ENCODE measurements around the gene KIF26A. TPM values are rescaled to one million over a fixed set of nuclear protein-coding genes. Genes with fewer than 3 reads are reported as not detected.
A peak's percentile ranks its signal among the peaks of the same experiment; 100 is the strongest.

Gene KIF26A
- total and polyA plus RNA-seq, 2 of the 13 experiments (the other 11 are each of a cell fraction or from before 2014, with no cell fraction given) = not detected

- Histone ChIP-seq H2AFZ (ENCODE audit: low read length) (no peak overlapping the region), H3K36me3 (replicated peaks in 1 of 2; ENCODE audit: control insufficient read depth in 1 of 2, insufficient read depth in 2 of 2, low read length in 2 of 2) (no peaks in the 10 kb centered on the region)
Observed at GRCh38 chr14:104138718-104139459, 502 bp downstream of the KIF26A start.

More at GRCh38 chr14:104138718-104139459, 502 bp downstream of the KIF26A start:
- no peak for ATAC-seq
- H3K27me3 ChIP-seq (ENCODE audit: control insufficient read depth in 1 of 2, insufficient read depth in 2 of 2, low read length in 2 of 2) = peaks cover 9 to 69% of the 10 kb centered on the region in 2 experiments; a peak in 4 of 5 replicates
- whole genome bisulfite sequencing (ENCODE audit: low lambda C conversion rate) = 45% methylated on average over 22 of the region's 73 CpGs
- intact Hi-C loops (cut with micrococcal nuclease; ENCODE audit: unreplicated experiment) (no loop called here), in situ Hi-C loops (cut with HindIII; ENCODE audit: extremely low pct_ligation_motif_present, low pct_unique_long_range_greater_than_20kb) (loop anchor here (5.0 kb wide), 2 partner anchors 423 to 503 kb away; no protein-coding TSS in a partner anchor)
- H3K9me3 ChIP-seq (ENCODE audit: low read length) = no peaks in the 10 kb centered on the region
- 0 out of 2 replicates have a peak, but pooled peaks cover 2% of the 10 kb centered on the region for H4K20me1 ChIP-seq (ENCODE audit: insufficient read depth, low read length)
- CTCF ChIA-PET (ENCODE audit: low intra/inter-chr PET ratio, low total read pairs) = no interaction called here
- H3K4me2 ChIP-seq (ENCODE audit: low read depth, low read length) = no peak overlapping the region
- POLR2A ChIA-PET = no interaction called here
- H3K4me1 ChIP-seq (ENCODE audit: insufficient read depth, low read length) = no peaks in the 10 kb centered on the region
- DNase-seq (ENCODE audit: low spot score) = no peak
- no peak overlapping the region for H3K27ac ChIP-seq (ENCODE audit: extremely low read length, insufficient read depth, low read length)
- H3K79me2 ChIP-seq (ENCODE audit: insufficient read depth, low read length) = no peaks in the 10 kb centered on the region
- FAIRE-seq = no peak
- no TSS peak for BruUV-seq (replicated peaks)
- no peak for TF ChIP-seq ZGPAT (CRISPR knock-in tag; IDR thresholded peaks at IDR 0.05)
- TF ChIP-seq HDAC1 (CRISPR knock-in tag; IDR thresholded peaks at IDR 0.05) = no peak
- TF ChIP-seq EZH2 (conservative IDR thresholded peaks at IDR 0.05; ENCODE audit: low read depth, low read length) = peak; percentile 76; the same call in 1 of the 2 replicates
- TF ChIP-seq ATF1 (CRISPR knock-in tag; IDR thresholded peaks at IDR 0.05) = no peak
- TF ChIP-seq ZNF83 (CRISPR knock-in tag; IDR thresholded peaks at IDR 0.05; ENCODE audit: borderline replicate concordance) = no peak
- no peak for TF ChIP-seq ZNF235 (CRISPR knock-in tag; IDR thresholded peaks at IDR 0.05; ENCODE audit: borderline replicate concordance)
- no peak for TF ChIP-seq PRDM15 (CRISPR knock-in tag; IDR thresholded peaks at IDR 0.05)
- H3K9ac ChIP-seq (ENCODE audit: insufficient read depth, low read depth, low read length) = no peak overlapping the region
- H3K4me3 ChIP-seq (replicated peaks in 1 of 3; ENCODE audit: insufficient read depth in 1 of 3, low read depth in 2 of 3, low read length in 3 of 3) = no peak overlapping the region

Data from HepG2 (cell line).